ENCODE data around the gene CYB561A3.

The CYB561A3 gene

GRCh38 chr11:61369372-61370348 lies 8.0 kb upstream of the CYB561A3 start:
- DNase-seq, result no peak

GRCh38 chr11:61368646-61369045 lies 7.0 kb upstream of the CYB561A3 start:
- no peak for DNase-seq

GRCh38 chr11:61367406-61367805 lies 5.7 kb upstream of the CYB561A3 start:
- DNase-seq, result no peak

- no peak for DNase-seq
Measured at GRCh38 chr11:61364012-61364675, 2.5 kb upstream of the CYB561A3 start.

GRCh38 chr11:61362542-61362875 lies 827 bp upstream of the CYB561A3 start:
- DNase-seq, result peak in 1 of 3 experiments; percentile 51

- DNase-seq, result no peak
Measured at GRCh38 chr11:61361237-61361740, 393 bp downstream of the CYB561A3 start.

- DNase-seq, result no peak
Measured at GRCh38 chr11:61359516-61359915, 2.2 kb downstream of the CYB561A3 start.

- no peak for DNase-seq
Measured at GRCh38 chr11:61358566-61358965, 3.1 kb downstream of the CYB561A3 start.

GRCh38 chr11:61357894-61358239 lies 3.8 kb downstream of the CYB561A3 start:
- no peak for DNase-seq

GRCh38 chr11:61357233-61357893 lies 4.3 kb downstream of the CYB561A3 start:
- no peak for DNase-seq

- no peak for DNase-seq
Measured at GRCh38 chr11:61356706-61357105, 5.0 kb downstream of the CYB561A3 start.

- DNase-seq, result no peak
Measured at GRCh38 chr11:61354208-61354607, 7.5 kb downstream of the CYB561A3 start.

- no peak for DNase-seq
Measured at GRCh38 chr11:61353131-61354067, 8.3 kb downstream of the CYB561A3 start.

- DNase-seq, result no peak
Measured at GRCh38 chr11:61352038-61352437, 9.6 kb downstream of the CYB561A3 start.

- DNase-seq, result no peak
Measured at GRCh38 chr11:61350803-61351202, 10.9 kb downstream of the CYB561A3 start.

GRCh38 chr11:61350336-61350735 lies 11.3 kb downstream of the CYB561A3 start:
- DNase-seq, result no peak

- DNase-seq, result no peak
Measured at GRCh38 chr11:61349916-61350315, 11.8 kb downstream of the CYB561A3 start.

- no peak for DNase-seq
Measured at GRCh38 chr11:61349189-61349751, 12.4 kb downstream of the CYB561A3 start.

GRCh38 chr11:61347916-61348461 lies 13.7 kb downstream of the CYB561A3 start:
- no peak for DNase-seq

GRCh38 chr11:61345954-61346843 lies 15.5 kb downstream of the CYB561A3 start:
- no peak for DNase-seq

GRCh38 chr11:61345170-61345610 lies 16.5 kb downstream of the CYB561A3 start:
- DNase-seq, result no peak
